Ovary (tissue), 3 donors: ENCODE measurements around the gene TTLL5.

Source experiments
- CTCF ChIP-seq, 3 donors: fragments of 450-650 bp in 2 of 3; fragments of 200-600 bp in 1 of 3; IDR thresholded peaks; one replicate each; pipeline versions ENCODE4 v1.5.1 to v1.8.0; 2016 to 2022; ENCODE audit warnings: antibody characterized with exemption in 3 of 3, mild to moderate bottlenecking in 1 of 3
- EP300 ChIP-seq: sonication (generic); formaldehyde crosslinking; IDR thresholded peaks from one replicate; pipeline ENCODE4 v1.6.1; 2017; ENCODE audit warnings: antibody characterized with exemption
- POLR2A ChIP-seq: fragments of 450-650 bp; IDR thresholded peaks from one replicate; pipeline ENCODE4 v1.6.1; 2017; ENCODE audit warnings: antibody characterized with exemption, mild to moderate bottlenecking, moderate library complexity
- donor health status: DM: no; HTN: no; CAD: no.

- TF ChIP-seq CTCF (IDR thresholded peaks at IDR 0.05) (no peak), POLR2A (no peak), EP300 (no peak)
Measured at GRCh38 chr14:75917322-75917945, 256.4 kb downstream of the TTLL5 start.
